Measurements from ENCODE around the gene ITLN1.

- TF ChIP-seq, protein P1, sequence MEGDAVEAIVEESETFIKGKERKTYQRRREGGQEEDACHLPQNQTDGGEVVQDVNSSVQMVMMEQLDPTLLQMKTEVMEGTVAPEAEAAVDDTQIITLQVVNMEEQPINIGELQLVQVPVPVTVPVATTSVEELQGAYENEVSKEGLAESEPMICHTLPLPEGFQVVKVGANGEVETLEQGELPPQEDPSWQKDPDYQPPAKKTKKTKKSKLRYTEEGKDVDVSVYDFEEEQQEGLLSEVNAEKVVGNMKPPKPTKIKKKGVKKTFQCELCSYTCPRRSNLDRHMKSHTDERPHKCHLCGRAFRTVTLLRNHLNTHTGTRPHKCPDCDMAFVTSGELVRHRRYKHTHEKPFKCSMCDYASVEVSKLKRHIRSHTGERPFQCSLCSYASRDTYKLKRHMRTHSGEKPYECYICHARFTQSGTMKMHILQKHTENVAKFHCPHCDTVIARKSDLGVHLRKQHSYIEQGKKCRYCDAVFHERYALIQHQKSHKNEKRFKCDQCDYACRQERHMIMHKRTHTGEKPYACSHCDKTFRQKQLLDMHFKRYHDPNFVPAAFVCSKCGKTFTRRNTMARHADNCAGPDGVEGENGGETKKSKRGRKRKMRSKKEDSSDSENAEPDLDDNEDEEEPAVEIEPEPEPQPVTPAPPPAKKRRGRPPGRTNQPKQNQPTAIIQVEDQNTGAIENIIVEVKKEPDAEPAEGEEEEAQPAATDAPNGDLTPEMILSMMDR (IDR thresholded peaks at IDR 0.05; ENCODE audit: poor library complexity) = no peak
- no peak for TF ChIP-seq EZH2 (IDR thresholded peaks at IDR 0.05; ENCODE audit: borderline replicate concordance)
Measured at GRCh38 chr1:160883581-160884513, 1.1 kb downstream of the ITLN1 start.

Measured in hepatocyte (in vitro differentiated cells).